IMR-90 (cell line): ENCODE data around the gene TPD52L2. TPM values are rescaled to one million over a fixed set of nuclear protein-coding genes. Genes with fewer than 3 reads are reported as not detected.

Source experiments
- ATAC-seq: fragments of 200-7000 bp; cut with Tn5 transposase; 2 replicates; pipeline ENCODE4 v1.9.1; 2020; ENCODE audit warnings: low read depth, mild to moderate bottlenecking, moderate library complexity
- BruUV-seq: library from RNA; stranded (reverse); fragments of 400-500 nt; replicated peaks from 2 replicates; lab custom pipeline; 2021; lab: Mats Ljungman, UMichigan
- CTCF ChIA-PET: fragments of 300-600 bp; formaldehyde crosslinking; extraction: SDS; loops from one replicate; lab custom pipeline; 2021; ENCODE audit warnings: antibody characterized with exemption; lab: Yijun Ruan, JAX
- POLR2A ChIA-PET: fragments of 300-600 bp; sonication (Branson Sonifier 250); formaldehyde crosslinking; loops from one replicate; lab custom pipeline; 2022; ENCODE audit warnings: antibody characterized with exemption; ENCODE audit not compliant: unreplicated experiment; lab: Charles Lee
- DNase-seq: peaks from one replicate; pipeline ENCODE4 v3.0.0; 2013
- H2AFZ ChIP-seq: replicated peaks from 2 replicates; pipeline ENCODE3; 2013; ENCODE audit warnings: low read length, mild to moderate bottlenecking; ENCODE audit not compliant: poor library complexity
- H2AK5ac ChIP-seq: 2 replicates; pipeline ENCODE4 v1.6.1; 2013; ENCODE audit warnings: low read depth, low read length, inconsistent platforms
- H2AK9ac ChIP-seq: replicated peaks from 2 replicates; pipeline ENCODE3; 2013; ENCODE audit warnings: mild to moderate bottlenecking, low read depth, low read length, moderate library complexity; ENCODE audit not compliant: poor library complexity
- H2BK120ac ChIP-seq: 2 replicates; pipeline ENCODE4 v1.6.1; 2013; ENCODE audit warnings: low read depth, low read length, inconsistent platforms
- H2BK15ac ChIP-seq: 3 replicates; pipeline ENCODE4 v1.6.1; 2013; ENCODE audit warnings: low read depth, low read length, inconsistent platforms
- H2BK20ac ChIP-seq: 2 replicates; pipeline ENCODE4 v1.6.1; 2013; ENCODE audit warnings: low read depth, mild to moderate bottlenecking, inconsistent platforms, low read length, moderate library complexity
- H2BK5ac ChIP-seq: 2 replicates; pipeline ENCODE4 v1.6.1; 2013; ENCODE audit warnings: mild to moderate bottlenecking, low read depth, low read length, inconsistent platforms; ENCODE audit not compliant: poor library complexity, severe bottlenecking
- H3K14ac ChIP-seq: replicated peaks from 2 replicates; pipeline ENCODE4 v1.6.1; 2013; ENCODE audit warnings: low read depth, low read length, inconsistent platforms
- H3K18ac ChIP-seq: 2 replicates; pipeline ENCODE4 v1.6.1; 2013; ENCODE audit warnings: low read depth, low read length, control low read depth
- H3K23ac ChIP-seq: 2 replicates; pipeline ENCODE4 v1.6.1; 2013; ENCODE audit warnings: low read depth, low read length, inconsistent platforms
- H3K27ac ChIP-seq: 2 replicates; pipeline ENCODE4 v1.5.1; 2013; ENCODE audit warnings: mild to moderate bottlenecking, control low read depth, low read length; ENCODE audit not compliant: insufficient read depth
- H3K27me3 ChIP-seq: 2 replicates; pipeline ENCODE4 v1.6.1; 2013; ENCODE audit warnings: low read length; ENCODE audit not compliant: control insufficient read depth, insufficient read depth
- H3K36me3 ChIP-seq: 2 replicates; pipeline ENCODE4 v1.6.1; 2013; ENCODE audit warnings: low read length, mixed read lengths; ENCODE audit not compliant: control insufficient read depth, insufficient read depth
- H3K4ac ChIP-seq: 2 replicates; pipeline ENCODE4 v1.6.1; 2013; ENCODE audit warnings: low read depth, low read length, inconsistent platforms
- H3K4me1 ChIP-seq: 2 replicates; pipeline ENCODE4 v1.6.1; 2013; ENCODE audit warnings: low read length, mixed read lengths; ENCODE audit not compliant: control insufficient read depth, insufficient read depth
- H3K4me2 ChIP-seq: 2 replicates; pipeline ENCODE4 v1.6.1; 2013; ENCODE audit warnings: low read depth, mild to moderate bottlenecking, control low read depth, low read length, moderate library complexity
- H3K4me3 ChIP-seq: 2 replicates; pipeline ENCODE4 v1.5.1; 2013; ENCODE audit warnings: low read depth, mild to moderate bottlenecking, control low read depth, low read length, moderate library complexity; ENCODE audit not compliant: insufficient read depth
- H3K56ac ChIP-seq: 2 replicates; pipeline ENCODE4 v1.6.1; 2013; ENCODE audit warnings: low read length, inconsistent platforms; ENCODE audit not compliant: insufficient read depth; ENCODE audit errors: extremely low read depth
- H3K79me1 ChIP-seq, 2 experiments: 2 replicates each; pipeline ENCODE4 v1.6.1; 2013; ENCODE audit warnings: low read length in 2 of 2, inconsistent platforms in 1 of 2, low read depth in 1 of 2
- H3K9ac ChIP-seq: 2 replicates; pipeline ENCODE4 v1.6.1; 2013; ENCODE audit warnings: low read depth, low read length, control low read depth
- H3K9me1 ChIP-seq: 2 replicates; pipeline ENCODE4 v1.6.1; 2013; ENCODE audit warnings: low read length, inconsistent platforms; ENCODE audit not compliant: insufficient read depth
- H3K9me3 ChIP-seq: 2 replicates; pipeline ENCODE4 v1.6.1; 2013; ENCODE audit warnings: low read length; ENCODE audit not compliant: control insufficient read depth, insufficient read depth
- H4K20me1 ChIP-seq: 2 replicates; pipeline ENCODE4 v1.6.1; 2013; ENCODE audit warnings: low read length, inconsistent platforms; ENCODE audit not compliant: insufficient read depth
- H4K5ac ChIP-seq: 2 replicates; pipeline ENCODE4 v1.6.1; 2013; ENCODE audit warnings: mild to moderate bottlenecking, low read depth, low read length, control low read depth
- H4K8ac ChIP-seq, 2 experiments: 2 replicates each; pipeline ENCODE4 v1.6.1; 2013; ENCODE audit warnings: low read depth in 2 of 2, low read length in 2 of 2, control low read depth in 1 of 2, inconsistent platforms in 1 of 2
- H4K91ac ChIP-seq: 2 replicates; pipeline ENCODE4 v1.6.1; 2013; ENCODE audit warnings: low read depth, low read length, inconsistent platforms; ENCODE audit not compliant: insufficient read depth
- BHLHE40 ChIP-seq: fragments of 150-350 bp; IDR thresholded peaks from 2 replicates; pipeline ENCODE4 v1.6.1; 2016; ENCODE audit warnings: mild to moderate bottlenecking, low read depth, low read length
- CEBPB ChIP-seq: IDR thresholded peaks from 2 replicates; pipeline ENCODE4 v1.6.1; 2012; ENCODE audit warnings: low read depth, low read length, improper control_type of control experiment
- CHD1 ChIP-seq: IDR thresholded peaks from 2 replicates; pipeline ENCODE4 v1.6.1; 2012; ENCODE audit warnings: low read depth, low read length, improper control_type of control experiment
- FOS ChIP-seq: fragments of 150-350 bp; IDR thresholded peaks from 2 replicates; pipeline ENCODE4 v1.6.1; 2016; ENCODE audit warnings: low read depth, low read length
- MAFK ChIP-seq: IDR thresholded peaks from 2 replicates; pipeline ENCODE4 v1.6.1; 2012; ENCODE audit warnings: low read depth, low read length, improper control_type of control experiment
- MAZ ChIP-seq: IDR thresholded peaks from 2 replicates; pipeline ENCODE4 v1.6.1; 2012; ENCODE audit warnings: low read depth, mild to moderate bottlenecking, low read length, improper control_type of control experiment, moderate library complexity, borderline replicate concordance
- MXI1 ChIP-seq: IDR thresholded peaks from 2 replicates; pipeline ENCODE4 v1.6.1; 2012; ENCODE audit warnings: low read depth, mild to moderate bottlenecking, low read length, moderate library complexity, borderline replicate concordance
- NFE2L2 ChIP-seq: fragments of 150-350 bp; IDR thresholded peaks from 2 replicates; pipeline ENCODE4 v1.6.1; 2016; ENCODE audit warnings: low read depth, mild to moderate bottlenecking, low read length
- POLR2A ChIP-seq: IDR thresholded peaks from 2 replicates; pipeline ENCODE4 v1.6.1; 2012; ENCODE audit warnings: mild to moderate bottlenecking, low read depth, low read length
- RAD21 ChIP-seq: IDR thresholded peaks from 2 replicates; pipeline ENCODE4 v1.6.1; 2012; ENCODE audit warnings: low read length, improper control_type of control experiment
- RFX5 ChIP-seq: IDR thresholded peaks from 2 replicates; pipeline ENCODE4 v1.8.0; 2012; ENCODE audit warnings: low read depth, mild to moderate bottlenecking, low read length, moderate library complexity
- SMC3 ChIP-seq: fragments of 150-350 bp; IDR thresholded peaks from 2 replicates; pipeline ENCODE4 v1.6.1; 2016; ENCODE audit warnings: low read depth, mild to moderate bottlenecking, antibody characterized with exemption, low read length, moderate library complexity
- WGBS, 2 experiments: methylation state at CpG; one replicate each; pipeline versions ENCODE4 v1.1.5 to v1.1.7; 2013; ENCODE audit warnings: missing lambda C conversion rate in 2 of 2; ENCODE audit not compliant: insufficient read length in 1 of 2; ENCODE audit errors: extremely low coverage in 2 of 2; 5-methylcytosine and 5-hydroxymethylcytosine counted together
- dilution Hi-C: fragments of 300-500 bp; cut with HindIII; formaldehyde crosslinking; loops from one replicate; pipeline ENCODE4 v1.14.3; 2018; ENCODE audit warnings: low sequenced_read_pairs; ENCODE audit not compliant: unreplicated experiment
- in situ Hi-C: fragments of 300-500 bp; cut with MboI; formaldehyde crosslinking; loops from 3 replicates; pipeline ENCODE4 v1.14.3; 2019; ENCODE audit warnings: low sequenced_read_pairs, inconsistent platforms, mixed read lengths
- intact Hi-C: fragments of 100-400 bp; cut with micrococcal nuclease; formaldehyde crosslinking; loops from 2 replicates; pipeline ENCODE4 v1.10.0; 2022
- polyA plus RNA-seq, 3 experiments: library from polyadenylated mRNA; depleted of rRNA; stranded (reverse); fragments of >200 nt; gene quantifications; 2 replicates each; pipeline ENCODE4 v1.2.3, GENCODE V29; 2012; ENCODE audit warnings: low replicate concordance in 1 of 3
- total RNA-seq: library from RNA; depleted of rRNA; stranded (reverse); fragments of >200 nt; gene quantifications from 2 replicates; pipeline ENCODE4 v1.2.3, GENCODE V29; 2012
- TF ChIP-seq, protein P1 (sequence below): fragments of 150-350 bp; IDR thresholded peaks from 2 replicates; pipeline ENCODE4 v1.6.1; 2017; ENCODE audit warnings: mild to moderate bottlenecking, antibody characterized with exemption, low read length, low read depth
- TF ChIP-seq, protein P2 (sequence below): fragments of 150-350 bp; IDR thresholded peaks from 2 replicates; pipeline ENCODE4 v1.6.1; 2016; ENCODE audit warnings: low read depth, mild to moderate bottlenecking, low read length, moderate library complexity, borderline replicate concordance
- TF ChIP-seq, protein P3 (sequence below): conservative IDR thresholded peaks from 2 replicates; pipeline ENCODE4 v1.5.1; 2012; ENCODE audit warnings: mild to moderate bottlenecking, low read depth, low read length, improper control_type of control experiment

Gene TPD52L2
- total and polyA plus RNA-seq, 2 of the 4 experiments (the other 2 are of a cell fraction) = 113 to 189 TPM

DNA sequence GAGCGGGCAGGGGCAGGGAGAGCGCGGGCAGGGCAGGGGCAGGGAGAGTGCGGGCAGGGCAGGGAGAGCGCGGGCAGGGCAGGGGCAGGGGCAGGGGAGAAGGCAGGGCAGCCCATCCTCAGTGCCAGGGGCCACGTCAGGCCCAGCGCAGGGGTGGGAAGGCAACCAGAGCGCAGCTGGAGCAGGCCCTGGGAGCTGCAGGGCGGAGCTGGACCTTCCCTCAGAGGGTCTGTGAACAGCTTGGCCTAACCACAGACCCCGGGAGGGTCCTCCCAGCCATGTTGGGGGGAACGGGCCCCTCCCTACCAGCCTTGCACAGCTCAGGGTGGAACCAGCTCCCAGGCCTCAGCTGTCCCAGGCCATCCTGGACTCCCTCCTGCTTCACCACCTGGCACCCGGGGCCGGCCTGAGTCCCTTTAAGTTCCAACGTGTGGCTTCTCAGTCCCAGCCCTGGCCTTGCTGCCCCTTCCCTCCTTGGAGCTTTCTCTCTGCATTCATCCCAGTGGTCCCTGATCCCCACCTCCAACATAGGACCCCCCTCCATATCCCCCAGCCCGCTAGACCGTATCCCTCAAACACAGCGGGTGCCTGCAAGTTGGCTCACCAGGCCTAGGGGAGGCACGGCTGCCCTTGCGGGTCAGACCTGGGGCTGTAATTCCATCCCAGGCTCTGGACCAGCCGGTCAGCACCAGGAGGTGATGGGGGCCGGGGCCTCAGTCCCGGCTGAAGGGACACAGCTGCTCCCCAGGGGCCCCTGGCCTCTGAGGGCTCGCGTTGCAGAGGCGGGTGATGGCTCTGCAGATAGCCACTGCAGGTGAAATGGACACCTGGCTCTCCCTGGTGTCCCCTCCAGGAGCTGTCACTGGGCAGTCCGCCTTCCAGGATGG is 28.4 kb upstream of the TPD52L2 start:
- Histone ChIP-seq H3K23ac (no peak overlapping the region), H2BK120ac (no peak overlapping the region), H2BK20ac (no peak overlapping the region), H3K4me2 (no peak overlapping the region), H3K79me1 (peaks cover 0 to 14% of the 10 kb centered on the region in 2 experiments; a peak in 1 of 4 replicates), H4K91ac (no peak overlapping the region), H3K27ac (no peak overlapping the region), H3K27me3 (no peaks in the 10 kb centered on the region), H2BK5ac (no peak overlapping the region), H4K20me1 (no peaks in the 10 kb centered on the region), H2AFZ (peak overlapping the region; percentile 29), H2AK9ac (no peak overlapping the region), H3K4me1 (peaks cover 27% of the 10 kb centered on the region), H4K5ac (no peak overlapping the region), H3K9ac (no peak overlapping the region), H3K18ac (no peak overlapping the region), H3K4me3 (no peak overlapping the region), H3K9me1 (peaks cover 13% of the 10 kb centered on the region), H3K9me3 (no peaks in the 10 kb centered on the region), H2AK5ac (0 out of 2 replicates have a peak overlapping the region, but pooled peaks have one; percentile 9), H3K14ac (no peak overlapping the region), H2BK15ac (no peak overlapping the region), H3K36me3 (no peaks in the 10 kb centered on the region), H3K56ac (no peak overlapping the region), H4K8ac (no peak overlapping the region), H3K4ac (no peak overlapping the region)
- dilution Hi-C loops (no loop called here), intact Hi-C loops (no loop called here), in situ Hi-C loops (no loop called here)
- 81% methylated on average over 12 of the region's 27 CpGs; no CpG with 5 or more reads in 1 of the 2 experiments for WGBS, 2 experiments
- ChIA-PET CTCF (no interaction called here), POLR2A (no interaction called here)
- BruUV-seq = no TSS peak
- DNase-seq (no peak), ATAC-seq (no peak)
- TF ChIP-seq RFX5 = no peak
- TF ChIP-seq SMC3 = no peak
- TF ChIP-seq CEBPB = no peak
- no peak for TF ChIP-seq MXI1
- no peak for TF ChIP-seq FOS
- TF ChIP-seq POLR2A = no peak
- TF ChIP-seq, protein P1, sequence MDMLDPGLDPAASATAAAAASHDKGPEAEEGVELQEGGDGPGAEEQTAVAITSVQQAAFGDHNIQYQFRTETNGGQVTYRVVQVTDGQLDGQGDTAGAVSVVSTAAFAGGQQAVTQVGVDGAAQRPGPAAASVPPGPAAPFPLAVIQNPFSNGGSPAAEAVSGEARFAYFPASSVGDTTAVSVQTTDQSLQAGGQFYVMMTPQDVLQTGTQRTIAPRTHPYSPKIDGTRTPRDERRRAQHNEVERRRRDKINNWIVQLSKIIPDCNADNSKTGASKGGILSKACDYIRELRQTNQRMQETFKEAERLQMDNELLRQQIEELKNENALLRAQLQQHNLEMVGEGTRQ = no peak
- no peak for TF ChIP-seq MAFK
- no peak for TF ChIP-seq BHLHE40
- no peak for TF ChIP-seq RAD21
- TF ChIP-seq MAZ = no peak
- TF ChIP-seq, protein P2, sequence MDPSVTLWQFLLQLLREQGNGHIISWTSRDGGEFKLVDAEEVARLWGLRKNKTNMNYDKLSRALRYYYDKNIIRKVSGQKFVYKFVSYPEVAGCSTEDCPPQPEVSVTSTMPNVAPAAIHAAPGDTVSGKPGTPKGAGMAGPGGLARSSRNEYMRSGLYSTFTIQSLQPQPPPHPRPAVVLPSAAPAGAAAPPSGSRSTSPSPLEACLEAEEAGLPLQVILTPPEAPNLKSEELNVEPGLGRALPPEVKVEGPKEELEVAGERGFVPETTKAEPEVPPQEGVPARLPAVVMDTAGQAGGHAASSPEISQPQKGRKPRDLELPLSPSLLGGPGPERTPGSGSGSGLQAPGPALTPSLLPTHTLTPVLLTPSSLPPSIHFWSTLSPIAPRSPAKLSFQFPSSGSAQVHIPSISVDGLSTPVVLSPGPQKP = no peak
- no peak for TF ChIP-seq CHD1
- TF ChIP-seq, protein P3, sequence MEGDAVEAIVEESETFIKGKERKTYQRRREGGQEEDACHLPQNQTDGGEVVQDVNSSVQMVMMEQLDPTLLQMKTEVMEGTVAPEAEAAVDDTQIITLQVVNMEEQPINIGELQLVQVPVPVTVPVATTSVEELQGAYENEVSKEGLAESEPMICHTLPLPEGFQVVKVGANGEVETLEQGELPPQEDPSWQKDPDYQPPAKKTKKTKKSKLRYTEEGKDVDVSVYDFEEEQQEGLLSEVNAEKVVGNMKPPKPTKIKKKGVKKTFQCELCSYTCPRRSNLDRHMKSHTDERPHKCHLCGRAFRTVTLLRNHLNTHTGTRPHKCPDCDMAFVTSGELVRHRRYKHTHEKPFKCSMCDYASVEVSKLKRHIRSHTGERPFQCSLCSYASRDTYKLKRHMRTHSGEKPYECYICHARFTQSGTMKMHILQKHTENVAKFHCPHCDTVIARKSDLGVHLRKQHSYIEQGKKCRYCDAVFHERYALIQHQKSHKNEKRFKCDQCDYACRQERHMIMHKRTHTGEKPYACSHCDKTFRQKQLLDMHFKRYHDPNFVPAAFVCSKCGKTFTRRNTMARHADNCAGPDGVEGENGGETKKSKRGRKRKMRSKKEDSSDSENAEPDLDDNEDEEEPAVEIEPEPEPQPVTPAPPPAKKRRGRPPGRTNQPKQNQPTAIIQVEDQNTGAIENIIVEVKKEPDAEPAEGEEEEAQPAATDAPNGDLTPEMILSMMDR = no peak
- no peak for TF ChIP-seq NFE2L2
